ENCODE data around the gene SKAP2.

DNA sequence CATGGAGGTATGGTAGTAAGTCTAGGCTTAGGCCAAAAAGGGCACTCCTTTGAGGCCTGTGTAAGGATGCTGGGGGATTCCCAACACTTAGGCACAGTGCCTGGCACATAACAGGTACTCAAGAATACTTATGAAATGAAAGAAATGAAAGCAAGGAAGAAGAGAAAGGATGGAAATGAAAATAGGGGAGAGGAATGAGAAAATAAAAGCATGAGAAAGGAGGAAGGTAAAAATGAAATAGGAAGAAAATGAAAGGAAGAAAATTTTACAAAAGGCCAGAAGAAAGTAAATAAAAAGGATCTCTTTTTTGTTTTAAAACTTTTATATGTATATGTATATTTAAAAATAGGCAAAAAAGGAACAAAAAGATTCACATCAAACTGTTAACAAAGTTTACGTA is 146.3 kb downstream of the SKAP2 start:
- no peak for TF ChIP-seq RAD21 (IDR thresholded peaks at IDR 0.05; ENCODE audit: low read depth)
- no peak for TF ChIP-seq EGR1 (IDR thresholded peaks at IDR 0.05)
- TF ChIP-seq YY1 (IDR thresholded peaks at IDR 0.05; ENCODE audit: low read depth): no peak
- no peak for TF ChIP-seq CREB1 (IDR thresholded peaks at IDR 0.05; ENCODE audit: low read depth)
- no peak for TF ChIP-seq EP300 (IDR thresholded peaks at IDR 0.05; ENCODE audit: borderline replicate concordance)
